OCI-LY7 (cell line): ENCODE results near the gene IRF7. TPM values are rescaled to one million over a fixed set of nuclear protein-coding genes. Genes with fewer than 3 reads are reported as not detected.

ENCODE experiments used
- BruUV-seq: library from RNA; stranded (reverse); fragments of 400-500 nt; replicated peaks from 2 replicates; lab custom pipeline; 2021; lab: Mats Ljungman, UMichigan
- CTCF ChIA-PET: fragments of 300-600 bp; sonication (Branson Sonifier 250); formaldehyde crosslinking; loops from one replicate; lab custom pipeline; 2022; ENCODE audit warnings: antibody characterized with exemption; ENCODE audit not compliant: unreplicated experiment; lab: Charles Lee
- POLR2A ChIA-PET: fragments of 300-600 bp; sonication (Branson Sonifier 250); formaldehyde crosslinking; loops from one replicate; lab custom pipeline; 2022; ENCODE audit warnings: antibody characterized with exemption; lab: Charles Lee
- DNase-seq: peaks from one replicate; pipeline ENCODE4 v3.0.0-alpha.2; 2015; ENCODE audit warnings: low spot score
- H2AFZ ChIP-seq: fragments of 200-600 bp; sonication (generic), shearing (Covaris generic); 2 replicates; pipeline ENCODE4 v1.6.1; 2014; ENCODE audit warnings: mild to moderate bottlenecking, antibody characterized with exemption, low read length, moderate library complexity
- H3K27ac ChIP-seq: fragments of 200-600 bp; sonication (generic); 2 replicates; pipeline ENCODE4 v1.5.1; 2014; ENCODE audit warnings: mixed run types, low read depth, mild to moderate bottlenecking, moderate library complexity, low read length, inconsistent platforms; ENCODE audit not compliant: poor library complexity, severe bottlenecking
- H3K36me3 ChIP-seq: fragments of 200-600 bp; sonication (generic); 2 replicates; pipeline ENCODE4 v1.6.1; 2014; ENCODE audit warnings: mild to moderate bottlenecking, antibody characterized with exemption, low read length, moderate library complexity, mixed read lengths; ENCODE audit not compliant: insufficient read depth
- H3K4me1 ChIP-seq: fragments of 200-600 bp; sonication (generic); 2 replicates; pipeline ENCODE4 v1.5.1; 2014; ENCODE audit warnings: mild to moderate bottlenecking, low read length; ENCODE audit not compliant: insufficient read depth, poor library complexity, severe bottlenecking
- H3K4me2 ChIP-seq: fragments of 200-600 bp; sonication (generic); 2 replicates; pipeline ENCODE4 v1.6.1; 2014; ENCODE audit warnings: mild to moderate bottlenecking, low read length
- H3K4me3 ChIP-seq: fragments of 200-600 bp; sonication (generic); 2 replicates; pipeline ENCODE4 v1.5.1; 2014; ENCODE audit warnings: mild to moderate bottlenecking, low read depth, low read length; ENCODE audit not compliant: poor library complexity, severe bottlenecking
- H3K79me2 ChIP-seq: fragments of 200-600 bp; sonication (generic); 2 replicates; pipeline ENCODE4 v1.6.1; 2016; ENCODE audit warnings: low read depth, mild to moderate bottlenecking, low read length, moderate library complexity, mixed read lengths; ENCODE audit not compliant: insufficient read depth
- H3K9me2 ChIP-seq: fragments of 200-600 bp; sonication (generic); 2 replicates; pipeline ENCODE4 v1.6.1; 2016; ENCODE audit warnings: mild to moderate bottlenecking, low read length, mixed read lengths; ENCODE audit not compliant: insufficient read depth
- H3K9me3 ChIP-seq: fragments of 200-600 bp; sonication (generic); 2 replicates; pipeline ENCODE4 v1.6.1; 2014; ENCODE audit warnings: mild to moderate bottlenecking, mixed run types, low read length, mixed read lengths
- H4K20me1 ChIP-seq: fragments of 200-600 bp; sonication (generic); 2 replicates; pipeline ENCODE4 v1.6.1; 2014; ENCODE audit warnings: mild to moderate bottlenecking, antibody characterized with exemption, low read length, moderate library complexity, mixed read lengths; ENCODE audit not compliant: insufficient read depth
- EZH2phosphoT487 ChIP-seq: fragments of 200-600 bp; sonication (generic); IDR thresholded peaks from 2 replicates; pipeline ENCODE4 v1.6.1; 2018; ENCODE audit warnings: low read depth, borderline replicate concordance, mild to moderate bottlenecking, mixed run types, antibody characterized with exemption, low read length, moderate library complexity, mixed read lengths
- intact Hi-C: fragments of 100-400 bp; cut with micrococcal nuclease; formaldehyde crosslinking; loops from one replicate; pipeline ENCODE4 v1.10.0; 2022; ENCODE audit not compliant: unreplicated experiment
- total RNA-seq, 2 experiments: library from RNA; depleted of rRNA in 1 of 2; stranded (reverse); fragments of >200 nt in 1 of 2; shearing (Covaris generic) in 1 of 2; gene quantifications; 2 replicates each; pipeline ENCODE4 v1.2.3, GENCODE V29; 2014 to 2022
- TF ChIP-seq, protein P1 (sequence below): fragments of 200-600 bp; sonication (generic); conservative IDR thresholded peaks from 2 replicates; pipeline ENCODE4 v1.5.1; 2014; ENCODE audit warnings: mild to moderate bottlenecking, antibody characterized with exemption, low read length, moderate library complexity, mixed read lengths

Gene IRF7
- total RNA-seq, 2 experiments from 2014 or later: 15.8 to 18.7 TPM

DNA sequence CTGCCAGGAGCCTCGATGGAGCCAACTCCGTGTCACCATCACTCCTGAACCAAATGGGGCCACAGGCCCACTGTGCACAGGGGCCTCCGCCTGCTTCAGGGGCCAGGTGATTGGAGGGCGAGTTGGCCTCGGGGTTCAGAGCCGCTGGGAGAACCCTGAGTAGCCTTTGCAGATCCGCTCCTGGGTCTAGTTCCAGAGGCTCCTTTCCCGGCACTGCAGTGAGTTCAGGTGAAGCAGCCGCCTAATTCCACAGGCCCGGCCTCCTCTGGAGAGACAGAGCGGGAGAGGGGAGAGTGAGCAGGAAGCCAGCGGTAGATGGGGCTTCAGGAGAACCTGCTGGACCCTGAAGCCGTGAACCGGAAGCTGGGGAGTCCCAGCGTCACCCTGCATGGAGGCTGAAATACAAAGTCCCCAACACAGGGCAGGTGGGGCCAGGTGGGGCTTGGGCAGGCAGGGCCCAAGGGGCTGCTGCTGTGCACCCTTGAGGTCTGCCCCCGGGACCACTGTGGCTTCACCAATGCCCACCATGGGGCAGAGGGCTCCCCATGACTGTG lies 43.9 kb upstream of the IRF7 start:
- no peak overlapping the region for H3K27ac ChIP-seq
- CTCF ChIA-PET: no interaction called here
- POLR2A ChIA-PET: interaction anchor here (0.6 kb wide), 1 partner anchor 38 kb away, joined by 3 read pairs; no protein-coding TSS in a partner anchor
- H3K9me2 ChIP-seq: no peaks in the 10 kb centered on the region
- no peaks in the 10 kb centered on the region for H3K9me3 ChIP-seq
- no peaks in the 10 kb centered on the region for H4K20me1 ChIP-seq
- H3K4me1 ChIP-seq: peaks cover 9% of the 10 kb centered on the region
- no peaks in the 10 kb centered on the region for H3K79me2 ChIP-seq
- no TSS peak for BruUV-seq
- H2AFZ ChIP-seq: no peak overlapping the region
- no peak for TF ChIP-seq EZH2phosphoT487
- TF ChIP-seq, protein P1, sequence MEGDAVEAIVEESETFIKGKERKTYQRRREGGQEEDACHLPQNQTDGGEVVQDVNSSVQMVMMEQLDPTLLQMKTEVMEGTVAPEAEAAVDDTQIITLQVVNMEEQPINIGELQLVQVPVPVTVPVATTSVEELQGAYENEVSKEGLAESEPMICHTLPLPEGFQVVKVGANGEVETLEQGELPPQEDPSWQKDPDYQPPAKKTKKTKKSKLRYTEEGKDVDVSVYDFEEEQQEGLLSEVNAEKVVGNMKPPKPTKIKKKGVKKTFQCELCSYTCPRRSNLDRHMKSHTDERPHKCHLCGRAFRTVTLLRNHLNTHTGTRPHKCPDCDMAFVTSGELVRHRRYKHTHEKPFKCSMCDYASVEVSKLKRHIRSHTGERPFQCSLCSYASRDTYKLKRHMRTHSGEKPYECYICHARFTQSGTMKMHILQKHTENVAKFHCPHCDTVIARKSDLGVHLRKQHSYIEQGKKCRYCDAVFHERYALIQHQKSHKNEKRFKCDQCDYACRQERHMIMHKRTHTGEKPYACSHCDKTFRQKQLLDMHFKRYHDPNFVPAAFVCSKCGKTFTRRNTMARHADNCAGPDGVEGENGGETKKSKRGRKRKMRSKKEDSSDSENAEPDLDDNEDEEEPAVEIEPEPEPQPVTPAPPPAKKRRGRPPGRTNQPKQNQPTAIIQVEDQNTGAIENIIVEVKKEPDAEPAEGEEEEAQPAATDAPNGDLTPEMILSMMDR: no peak
- no peak for DNase-seq
- no peak overlapping the region for H3K4me2 ChIP-seq
- H3K36me3 ChIP-seq: peaks cover 55% of the 10 kb centered on the region
- H3K4me3 ChIP-seq: no peak overlapping the region
- intact Hi-C loops: no loop called here

DNA sequence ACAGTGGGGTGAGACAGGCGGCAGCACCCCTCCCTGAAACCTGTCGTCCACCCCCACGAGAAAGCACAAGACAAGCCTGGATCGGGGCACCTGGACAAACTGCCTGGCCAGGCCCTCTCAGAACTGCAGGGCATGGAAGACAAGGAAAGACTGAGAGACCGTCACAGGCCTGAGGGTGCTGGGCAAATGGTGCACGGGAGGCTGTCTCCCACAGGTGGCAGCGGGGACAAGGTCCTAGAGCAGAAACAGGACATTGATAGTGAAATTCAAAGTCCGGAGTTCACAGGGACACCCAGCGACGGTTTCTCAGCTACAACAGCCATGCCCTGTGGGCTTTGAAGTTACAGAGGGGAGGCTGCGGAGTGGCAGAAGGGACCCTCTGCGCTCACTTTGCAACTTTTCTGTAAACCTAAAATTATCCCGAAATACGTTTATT lies 42.0 kb upstream of the IRF7 start:
- no peak overlapping the region for H3K4me2 ChIP-seq
- no peak for DNase-seq
- no peaks in the 10 kb centered on the region for H3K9me3 ChIP-seq
- peaks cover 58% of the 10 kb centered on the region for H3K36me3 ChIP-seq
- TF ChIP-seq, protein P1: no peak
- no peak for TF ChIP-seq EZH2phosphoT487
- H3K4me3 ChIP-seq: no peak overlapping the region
- intact Hi-C loops: no loop called here
- H3K4me1 ChIP-seq: peaks cover 9% of the 10 kb centered on the region
- H3K79me2 ChIP-seq: no peaks in the 10 kb centered on the region
- no peak overlapping the region for H3K27ac ChIP-seq
- BruUV-seq: no TSS peak
- H3K9me2 ChIP-seq: no peaks in the 10 kb centered on the region
- H2AFZ ChIP-seq: no peak overlapping the region
- ChIA-PET POLR2A (interaction anchor here (0.5 to 1.2 kb wide), 2 partner anchors 58 to 65 kb away, joined by 3 to 8 read pairs; no protein-coding TSS in a partner anchor), CTCF (no interaction called here)
- no peaks in the 10 kb centered on the region for H4K20me1 ChIP-seq

DNA sequence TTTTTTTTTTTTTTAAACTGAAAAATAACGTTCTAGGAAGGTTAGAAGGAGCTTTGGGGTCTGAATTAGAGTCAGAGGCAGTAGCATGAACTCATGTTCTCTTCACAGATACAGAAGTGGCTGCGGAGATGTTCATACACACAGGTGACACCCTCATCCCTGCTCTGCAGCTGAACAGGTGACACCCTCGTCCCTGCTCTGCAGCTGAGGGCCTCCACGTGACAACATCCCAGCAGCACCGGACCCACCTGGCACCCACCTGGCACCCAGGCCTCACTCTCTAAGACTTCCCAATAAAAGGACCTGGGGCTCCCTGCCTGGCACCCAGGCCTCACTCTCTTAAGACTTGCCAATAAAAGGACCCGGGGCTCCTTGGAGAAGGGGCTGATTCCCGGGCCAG lies 41.1 kb upstream of the IRF7 start:
- CTCF ChIA-PET: no interaction called here
- H3K9me3 ChIP-seq: no peaks in the 10 kb centered on the region
- BruUV-seq: no TSS peak
- H3K9me2 ChIP-seq: no peaks in the 10 kb centered on the region
- no peaks in the 10 kb centered on the region for H4K20me1 ChIP-seq
- H2AFZ ChIP-seq: no peak overlapping the region
- H3K36me3 ChIP-seq: peaks cover 55% of the 10 kb centered on the region
- H3K4me2 ChIP-seq: no peak overlapping the region
- TF ChIP-seq, protein P1: no peak
- no peak for TF ChIP-seq EZH2phosphoT487
- POLR2A ChIA-PET: interaction anchor here (1.2 kb wide), 1 partner anchor 66 kb away, joined by 3 read pairs; no protein-coding TSS in a partner anchor
- no peak for DNase-seq
- H3K4me3 ChIP-seq: no peak overlapping the region
- H3K4me1 ChIP-seq: peaks cover 9% of the 10 kb centered on the region
- intact Hi-C loops: no loop called here
- no peaks in the 10 kb centered on the region for H3K79me2 ChIP-seq
- H3K27ac ChIP-seq: no peak overlapping the region
